NCI-H2029 (cell line): ENCODE measurements around the gene FHIT.

Source experiments
- DNase-seq: peaks from one replicate; lab custom pipeline; 2025; lab: John Stamatoyannopoulos, UW

The FHIT gene

GRCh38 chr3:59878038-59878427, 1373.2 kb downstream of the FHIT start:
- DNase-seq: no peak

GRCh38 chr3:59877263-59878037, 1373.8 kb downstream of the FHIT start:
- DNase-seq: no peak

GRCh38 chr3:59876533-59877062, 1374.7 kb downstream of the FHIT start:
- no peak for DNase-seq

- no peak for DNase-seq
These were observed 1377.5 kb downstream of the FHIT start for GRCh38 chr3:59873576-59874230.

GRCh38 chr3:59872128-59872527, 1379.1 kb downstream of the FHIT start:
- DNase-seq: no peak

GRCh38 chr3:59867185-59868002, 1383.9 kb downstream of the FHIT start:
- DNase-seq: no peak

- no peak for DNase-seq
These were observed 1385.2 kb downstream of the FHIT start for GRCh38 chr3:59866076-59866475.

GRCh38 chr3:59865351-59865750, 1385.9 kb downstream of the FHIT start:
- no peak for DNase-seq

- no peak for DNase-seq
These were observed 1388.6 kb downstream of the FHIT start for GRCh38 chr3:59862686-59863085.

- peak; percentile 46 for DNase-seq
These were observed 1393.5 kb downstream of the FHIT start for GRCh38 chr3:59857589-59858346.

GRCh38 chr3:59856934-59857460, 1394.3 kb downstream of the FHIT start:
- DNase-seq: no peak

- DNase-seq: no peak
These were observed 1397.1 kb downstream of the FHIT start for GRCh38 chr3:59854061-59854709.

- DNase-seq: no peak
These were observed 1400.8 kb downstream of the FHIT start for GRCh38 chr3:59850417-59850816.

- no peak for DNase-seq
These were observed 1405.9 kb downstream of the FHIT start for GRCh38 chr3:59845386-59845785.

GRCh38 chr3:59843821-59844220, 1407.4 kb downstream of the FHIT start:
- DNase-seq: no peak

GRCh38 chr3:59839810-59840515, 1411.3 kb downstream of the FHIT start:
- DNase-seq: no peak

GRCh38 chr3:59839283-59839682, 1412.0 kb downstream of the FHIT start:
- no peak for DNase-seq

GRCh38 chr3:59836531-59836930, 1414.7 kb downstream of the FHIT start:
- DNase-seq: no peak

GRCh38 chr3:59832702-59833101, 1418.5 kb downstream of the FHIT start:
- DNase-seq: no peak

- no peak for DNase-seq
These were observed 1419.0 kb downstream of the FHIT start for GRCh38 chr3:59832241-59832640.
